Retinal pigment epithelial cell (primary cell): ENCODE measurements around the gene FAHD2A.

Source experiments
- DNase-seq: peaks from one replicate; pipeline ENCODE4 v3.0.0-alpha.2; 2010; ENCODE audit warnings: low read depth
- H3K4me3 ChIP-seq: 2 replicates; pipeline ENCODE4 v1.5.1; 2011; ENCODE audit warnings: mild to moderate bottlenecking, low read length, control low read depth, moderate library complexity
- CTCF ChIP-seq: conservative IDR thresholded peaks from 2 replicates; pipeline ENCODE4 v1.5.1; 2011; ENCODE audit warnings: low read depth, low read length, control low read depth, inconsistent platforms

The FAHD2A gene

GRCh38 chr2:95386031-95386430 lies 16.5 kb upstream of the FAHD2A start:
- DNase-seq: no peak
- H3K4me3 ChIP-seq: no peak overlapping the region
- no peak for TF ChIP-seq CTCF

- no peak overlapping the region for H3K4me3 ChIP-seq
- no peak for DNase-seq
- TF ChIP-seq CTCF: no peak
Measured at GRCh38 chr2:95387358-95387757, 15.2 kb upstream of the FAHD2A start.

GRCh38 chr2:95388091-95388692 lies 14.3 kb upstream of the FAHD2A start:
- no peak overlapping the region for H3K4me3 ChIP-seq
- no peak for DNase-seq
- no peak for TF ChIP-seq CTCF

- DNase-seq: no peak
- no peak for TF ChIP-seq CTCF
- H3K4me3 ChIP-seq: no peak overlapping the region
Measured at GRCh38 chr2:95388856-95389244, 13.7 kb upstream of the FAHD2A start.

- DNase-seq: no peak
- TF ChIP-seq CTCF: peak; percentile 98
- H3K4me3 ChIP-seq: no peak overlapping the region
Measured at GRCh38 chr2:95389245-95390119, 13.0 kb upstream of the FAHD2A start.

GRCh38 chr2:95390272-95390880 lies 12.1 kb upstream of the FAHD2A start:
- no peak for TF ChIP-seq CTCF
- DNase-seq: no peak
- H3K4me3 ChIP-seq: no peak overlapping the region

- DNase-seq: no peak
- no peak overlapping the region for H3K4me3 ChIP-seq
- TF ChIP-seq CTCF: no peak
Measured at GRCh38 chr2:95390881-95391321, 11.6 kb upstream of the FAHD2A start.
